Brain microvascular endothelial cell (primary cell): Measurements from ENCODE around the gene RASSF3.

Source experiments
- DNase-seq: peaks from one replicate; pipeline ENCODE4 v3.0.0-alpha.2; 2020
- H3K27ac ChIP-seq: fragments of 250-450 bp; sonication (Bioruptor Pico); 2 replicates; pipeline ENCODE4 v1.5.1; 2020; ENCODE audit warnings: mild to moderate bottlenecking, moderate library complexity
- H3K27me3 ChIP-seq: fragments of 250-450 bp; sonication (Bioruptor Pico); replicated peaks from 2 replicates; pipeline ENCODE4 v1.5.1; 2020; ENCODE audit warnings: mild to moderate bottlenecking
- H3K36me3 ChIP-seq: fragments of 250-450 bp; sonication (Bioruptor Pico); replicated peaks from 2 replicates; pipeline ENCODE4 v1.5.1; 2020; ENCODE audit warnings: mild to moderate bottlenecking
- H3K4me3 ChIP-seq: 2 replicates; pipeline ENCODE4 v1.5.1; 2011; ENCODE audit warnings: low read depth, mild to moderate bottlenecking, control low read depth, low read length, moderate library complexity
- in situ Hi-C: cut with HindIII; loops from 2 replicates; pipeline ENCODE4 v1.10.0; 2017; ENCODE audit warnings: low sequenced_read_pairs, low pct_ligation_motif_present
- TF ChIP-seq, protein P1 (sequence below): IDR thresholded peaks from 2 replicates; pipeline ENCODE4 v1.5.1; 2011; ENCODE audit warnings: low read depth, mild to moderate bottlenecking, moderate library complexity, low read length, control low read depth, inconsistent platforms; ENCODE audit errors: missing control alignments

Gene RASSF3

GRCh38 chr12:64633940-64634337, 23.6 kb downstream of the RASSF3 start:
- in situ Hi-C loops, result no loop called here
- H3K27ac ChIP-seq, result no peak overlapping the region
- TF ChIP-seq, protein P1, sequence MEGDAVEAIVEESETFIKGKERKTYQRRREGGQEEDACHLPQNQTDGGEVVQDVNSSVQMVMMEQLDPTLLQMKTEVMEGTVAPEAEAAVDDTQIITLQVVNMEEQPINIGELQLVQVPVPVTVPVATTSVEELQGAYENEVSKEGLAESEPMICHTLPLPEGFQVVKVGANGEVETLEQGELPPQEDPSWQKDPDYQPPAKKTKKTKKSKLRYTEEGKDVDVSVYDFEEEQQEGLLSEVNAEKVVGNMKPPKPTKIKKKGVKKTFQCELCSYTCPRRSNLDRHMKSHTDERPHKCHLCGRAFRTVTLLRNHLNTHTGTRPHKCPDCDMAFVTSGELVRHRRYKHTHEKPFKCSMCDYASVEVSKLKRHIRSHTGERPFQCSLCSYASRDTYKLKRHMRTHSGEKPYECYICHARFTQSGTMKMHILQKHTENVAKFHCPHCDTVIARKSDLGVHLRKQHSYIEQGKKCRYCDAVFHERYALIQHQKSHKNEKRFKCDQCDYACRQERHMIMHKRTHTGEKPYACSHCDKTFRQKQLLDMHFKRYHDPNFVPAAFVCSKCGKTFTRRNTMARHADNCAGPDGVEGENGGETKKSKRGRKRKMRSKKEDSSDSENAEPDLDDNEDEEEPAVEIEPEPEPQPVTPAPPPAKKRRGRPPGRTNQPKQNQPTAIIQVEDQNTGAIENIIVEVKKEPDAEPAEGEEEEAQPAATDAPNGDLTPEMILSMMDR, result no peak
- peak; percentile 77 for DNase-seq
- no peaks in the 10 kb centered on the region for H3K36me3 ChIP-seq
- H3K4me3 ChIP-seq, result no peak overlapping the region
- H3K27me3 ChIP-seq, result no peaks in the 10 kb centered on the region

DNA sequence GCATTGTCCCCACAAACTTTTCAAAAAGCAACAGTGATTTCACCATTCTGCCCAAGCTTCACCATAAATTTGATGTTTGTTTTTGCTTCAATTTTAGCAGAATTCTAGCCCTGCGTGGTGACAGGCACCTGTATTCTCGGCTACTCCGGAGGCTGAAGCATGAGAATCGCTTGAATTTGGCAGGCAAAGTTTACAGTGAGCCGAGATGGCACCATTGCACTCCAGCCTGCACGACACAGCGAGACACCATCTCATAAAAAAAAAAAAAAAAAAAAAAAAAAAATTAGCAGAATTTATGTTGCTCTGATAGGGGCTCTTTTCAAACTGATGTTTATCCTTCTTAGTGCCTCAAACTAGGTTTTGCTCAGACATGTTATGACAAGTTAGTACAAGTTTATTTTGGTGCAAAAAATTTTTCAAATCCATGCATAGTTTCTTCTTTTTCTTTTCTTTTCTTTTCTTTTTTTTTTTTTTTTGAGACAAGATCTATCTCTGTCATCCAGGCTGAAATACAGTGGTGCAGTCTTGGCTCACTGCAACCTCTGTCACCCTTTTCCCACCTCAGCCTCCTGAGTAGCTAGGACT, 24.3 kb downstream of the RASSF3 start:
- Histone ChIP-seq H3K36me3 (no peaks in the 10 kb centered on the region), H3K4me3 (no peak overlapping the region), H3K27me3 (no peaks in the 10 kb centered on the region), H3K27ac (no peak overlapping the region)
- in situ Hi-C loops, result no loop called here
- no peak for DNase-seq
- TF ChIP-seq, protein P1, result no peak

- no peak for DNase-seq
- H3K4me3 ChIP-seq, result no peak overlapping the region
- no peaks in the 10 kb centered on the region for H3K36me3 ChIP-seq
- TF ChIP-seq, protein P1, result no peak
- H3K27ac ChIP-seq, result no peak overlapping the region
- in situ Hi-C loops, result no loop called here
- H3K27me3 ChIP-seq, result no peaks in the 10 kb centered on the region
These were observed 25.2 kb downstream of the RASSF3 start for GRCh38 chr12:64635356-64635998.

GRCh38 chr12:64636856-64637255, 26.6 kb downstream of the RASSF3 start:
- TF ChIP-seq, protein P1, result no peak
- in situ Hi-C loops, result no loop called here
- no peak for DNase-seq
- Histone ChIP-seq H3K27me3 (no peaks in the 10 kb centered on the region), H3K36me3 (no peaks in the 10 kb centered on the region), H3K4me3 (no peak overlapping the region), H3K27ac (no peak overlapping the region)

DNA sequence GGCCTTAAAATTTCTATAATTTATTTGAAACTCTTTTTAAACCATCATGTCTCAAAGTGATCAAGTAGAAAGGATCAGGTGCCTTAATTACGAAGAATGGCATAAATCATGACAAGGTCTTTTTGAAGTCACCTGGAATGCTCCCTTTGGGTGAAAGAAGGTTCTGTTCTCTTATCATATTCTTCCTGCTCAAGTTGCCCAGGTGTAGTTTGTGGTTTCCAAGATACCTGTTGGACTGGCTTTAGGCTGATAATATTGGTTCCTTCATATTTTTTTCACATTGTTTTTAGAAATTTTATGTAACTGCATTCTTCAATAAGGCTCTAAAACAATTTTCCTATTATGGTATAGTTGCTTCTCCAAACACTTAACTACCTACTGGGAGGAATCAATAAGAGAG, 29.2 kb downstream of the RASSF3 start:
- no peak overlapping the region for H3K27ac ChIP-seq
- in situ Hi-C loops, result no loop called here

More for the DNA sequence above, 29.2 kb downstream of the RASSF3 start:
- no peak for DNase-seq
- H3K4me3 ChIP-seq, result no peak overlapping the region
- no peaks in the 10 kb centered on the region for H3K36me3 ChIP-seq
- H3K27me3 ChIP-seq, result no peaks in the 10 kb centered on the region
- TF ChIP-seq, protein P1, result no peak
